ENCODE measurements around the gene EAPP.

- TF ChIP-seq POLR2A (IDR thresholded peaks at IDR 0.05): no peak
- TF ChIP-seq CTCF (IDR thresholded peaks at IDR 0.05): no peak
- no peak for TF ChIP-seq POLR2AphosphoS5 (IDR thresholded peaks at IDR 0.05)
These were observed 562 bp downstream of the EAPP start for GRCh38 chr14:34538871-34539406.

All from stomach (tissue), 4 donors.